ENCODE data around the gene CRY2. TPM values are rescaled to one million over a fixed set of nuclear protein-coding genes. Genes with fewer than 3 reads are reported as not detected.

The CRY2 gene
- total and polyA plus RNA-seq, 12 donors, result 14.7 to 57.4 (median 28.8) TPM

- no peak overlapping the region for H3K4me3 ChIP-seq
- H3K27ac ChIP-seq, result peak overlapping the region in 1 of 5 donors; percentile 38
- 18 to 28% (median 19%) methylated on average over 8 to 19 of the region's 19 CpGs for WGBS, 4 donors
- peak in 1 of 7 donors; percentile 81 for DNase-seq
- no peaks in the 10 kb centered on the region for H3K27me3 ChIP-seq
- TF ChIP-seq CTCF (IDR thresholded peaks at IDR 0.05), result no peak
- TF ChIP-seq POLR2A (IDR thresholded peaks at IDR 0.05), result peak in 1 of 2 donors; percentile 15
- intact Hi-C loops (cut with DNase I), result no loop called here
- peaks cover 13 to 20% of the 10 kb centered on the region in 2 donors for H3K4me1 ChIP-seq (replicated peaks in 1 of 2)
- H3K9me3 ChIP-seq (replicated peaks in 1 of 3), result no peaks in the 10 kb centered on the region
- H3K36me3 ChIP-seq (replicated peaks in 1 of 2), result no peaks in the 10 kb centered on the region
Measured at GRCh38 chr11:45896422-45896984, 49.2 kb downstream of the CRY2 start.

- intact Hi-C loops (cut with DNase I), result no loop called here
- H3K36me3 ChIP-seq (replicated peaks in 1 of 2), result peaks cover 0 to 2% of the 10 kb centered on the region in 2 donors
- TF ChIP-seq POLR2A (IDR thresholded peaks at IDR 0.05), result no peak
- peak in 1 of 6 experiments; percentile 13 for TF ChIP-seq CTCF (IDR thresholded peaks at IDR 0.05)
- DNase-seq, result no peak
- H3K4me3 ChIP-seq, result no peak overlapping the region
- no peaks in the 10 kb centered on the region for H3K9me3 ChIP-seq (replicated peaks in 1 of 3)
- no peaks in the 10 kb centered on the region for H3K27me3 ChIP-seq
- 84 to 92% (median 89%) methylated on average over 2 to 6 of the region's 6 CpGs for WGBS, 4 donors
- peaks cover 13 to 22% of the 10 kb centered on the region in 2 donors for H3K4me1 ChIP-seq (replicated peaks in 1 of 2)
- H3K27ac ChIP-seq, result peak overlapping the region in 1 of 5 donors; percentile 18
Measured at GRCh38 chr11:45897556-45897955, 50.3 kb downstream of the CRY2 start.

- WGBS, 4 donors, result 15 to 20% (median 20%) methylated on average over 3 of the region's 3 CpGs; no CpG with 5 or more reads in 1 of the 4 donors
- TF ChIP-seq POLR2A (IDR thresholded peaks at IDR 0.05) (no peak), CTCF (IDR thresholded peaks at IDR 0.05) (no peak)
- DNase-seq, result no peak
- Histone ChIP-seq H3K27me3 (no peaks in the 10 kb centered on the region), H3K27ac (peak overlapping the region in 2 of 5 donors; percentile 85 to 94), H3K9me3 (replicated peaks in 1 of 3) (no peaks in the 10 kb centered on the region), H3K36me3 (replicated peaks in 1 of 2) (peaks cover 0 to 18% of the 10 kb centered on the region in 2 donors), H3K4me3 (peak overlapping the region in 1 of 4 donors; percentile 91), H3K4me1 (replicated peaks in 1 of 2) (peaks cover 13 to 22% of the 10 kb centered on the region in 2 donors)
- intact Hi-C loops (cut with DNase I), result no loop called here
Measured at GRCh38 chr11:45899086-45899447, 51.8 kb downstream of the CRY2 start.

GRCh38 chr11:45899448-45900174 lies 52.3 kb downstream of the CRY2 start:
- TF ChIP-seq POLR2A (IDR thresholded peaks at IDR 0.05) (no peak), CTCF (IDR thresholded peaks at IDR 0.05) (no peak)
- WGBS, 4 donors, result 0 to 1% (median 1%) methylated on average over 14 to 62 of the region's 62 CpGs
- peak; percentile 86 to 96 (median 89) for DNase-seq
- intact Hi-C loops (cut with DNase I), result no loop called here
- H3K9me3 ChIP-seq (replicated peaks in 1 of 3), result no peaks in the 10 kb centered on the region
- H3K27me3 ChIP-seq, result no peaks in the 10 kb centered on the region
- peaks cover 0 to 22% of the 10 kb centered on the region in 2 donors for H3K36me3 ChIP-seq (replicated peaks in 1 of 2)
- H3K4me1 ChIP-seq (replicated peaks in 1 of 2), result peaks cover 13 to 22% of the 10 kb centered on the region in 2 donors
- peak overlapping the region in 2 of 4 donors; percentile 43 to 91 for H3K4me3 ChIP-seq
- peak overlapping the region in 3 of 5 donors; percentile 50 to 94 (median 85) for H3K27ac ChIP-seq
